SK-N-SH treated with all-trans-retinoic acid at 6 μM for 48 hours (cell line): ENCODE data around the gene SLC44A3.
A peak's percentile ranks its signal among the peaks of the same experiment; 100 is the strongest.

Experiments used
- ATAC-seq: fragments of 200-7000 bp; cut with Tn5 transposase; 3 replicates; pipeline ENCODE4 v1.9.1; 2020; ENCODE audit warnings: mild to moderate bottlenecking, moderate library complexity
- ARNTL ChIP-seq: fragments of 450-650 bp; formaldehyde crosslinking; IDR thresholded peaks from 2 replicates; pipeline ENCODE4 v1.5.0; 2020; ENCODE audit warnings: low read depth, mild to moderate bottlenecking, moderate library complexity, borderline replicate concordance
- BACH2 ChIP-seq: fragments of 250-450 bp; sonication (Bioruptor Pico); IDR thresholded peaks from 2 replicates; pipeline ENCODE4 v1.9.0; 2021; ENCODE audit warnings: mild to moderate bottlenecking, borderline replicate concordance
- ESRRG ChIP-seq: fragments of 250-450 bp; sonication (Bioruptor Pico); IDR thresholded peaks from 2 replicates; pipeline ENCODE4 v1.6.1; 2021; ENCODE audit warnings: mild to moderate bottlenecking
- GLIS3 ChIP-seq: fragments of 250-450 bp; sonication (Bioruptor Pico); IDR thresholded peaks from 2 replicates; pipeline ENCODE4 v1.5.0; 2020; ENCODE audit warnings: mild to moderate bottlenecking, moderate library complexity
- PPARA ChIP-seq: fragments of 250-450 bp; sonication (Bioruptor Pico); IDR thresholded peaks from 2 replicates; pipeline ENCODE4 v1.5.0; 2020; ENCODE audit warnings: mild to moderate bottlenecking, borderline replicate concordance
- RARB ChIP-seq: fragments of 250-450 bp; sonication (Bioruptor Pico); IDR thresholded peaks from 2 replicates; pipeline ENCODE4 v1.8.0; 2021; ENCODE audit warnings: mild to moderate bottlenecking, moderate library complexity
- SNAI2 ChIP-seq: fragments of 250-450 bp; sonication (Bioruptor Pico); IDR thresholded peaks from 2 replicates; pipeline ENCODE4 v1.5.0; 2020; ENCODE audit warnings: mild to moderate bottlenecking, moderate library complexity
- TCF4 ChIP-seq: fragments of 250-450 bp; sonication (Bioruptor Pico); IDR thresholded peaks from 2 replicates; pipeline ENCODE4 v1.8.0; 2021; ENCODE audit warnings: mild to moderate bottlenecking, moderate library complexity, borderline replicate concordance
- TOX ChIP-seq: fragments of 250-450 bp; sonication (Bioruptor Pico); IDR thresholded peaks from 2 replicates; pipeline ENCODE4 v1.8.0; 2021; ENCODE audit warnings: mild to moderate bottlenecking, moderate library complexity, borderline replicate concordance
- ZC3H10 ChIP-seq: fragments of 250-450 bp; sonication (Bioruptor Pico); IDR thresholded peaks from 2 replicates; pipeline ENCODE4 v1.5.1; 2021; ENCODE audit warnings: mild to moderate bottlenecking, moderate library complexity
- ZNF565 ChIP-seq: fragments of 450-650 bp; formaldehyde crosslinking; conservative IDR thresholded peaks from 2 replicates; pipeline ENCODE4 v1.5.0; 2020; ENCODE audit warnings: low read depth, mild to moderate bottlenecking, moderate library complexity
- ZNF70 ChIP-seq: fragments of 450-650 bp; formaldehyde crosslinking; IDR thresholded peaks from 2 replicates; pipeline ENCODE4 v1.5.0; 2020; ENCODE audit warnings: mild to moderate bottlenecking, moderate library complexity
- ZNF8 ChIP-seq: fragments of 450-650 bp; formaldehyde crosslinking; IDR thresholded peaks from 2 replicates; pipeline ENCODE4 v1.5.0; 2020; ENCODE audit warnings: mild to moderate bottlenecking, moderate library complexity
- TF ChIP-seq, protein P1 (sequence below): fragments of 250-450 bp; sonication (Bioruptor Pico); IDR thresholded peaks from 2 replicates; pipeline ENCODE4 v1.8.0; 2021; ENCODE audit warnings: low read depth, mild to moderate bottlenecking, moderate library complexity, borderline replicate concordance
- TF ChIP-seq, protein P2 (sequence below): fragments of 250-450 bp; sonication (Bioruptor Pico); IDR thresholded peaks from 2 replicates; pipeline ENCODE4 v1.5.0; 2020; ENCODE audit warnings: mild to moderate bottlenecking, moderate library complexity
- TF ChIP-seq, protein P3 (sequence below): fragments of 250-450 bp; sonication (Bioruptor Pico); IDR thresholded peaks from 2 replicates; pipeline ENCODE4 v1.5.1; 2020; ENCODE audit warnings: low read depth, mild to moderate bottlenecking, moderate library complexity
- TF ChIP-seq, protein P4 (sequence below): fragments of 250-450 bp; sonication (Bioruptor Pico); IDR thresholded peaks from 2 replicates; pipeline ENCODE4 v1.8.0; 2020; ENCODE audit warnings: mild to moderate bottlenecking, moderate library complexity, borderline replicate concordance

SLC44A3 gene

DNA sequence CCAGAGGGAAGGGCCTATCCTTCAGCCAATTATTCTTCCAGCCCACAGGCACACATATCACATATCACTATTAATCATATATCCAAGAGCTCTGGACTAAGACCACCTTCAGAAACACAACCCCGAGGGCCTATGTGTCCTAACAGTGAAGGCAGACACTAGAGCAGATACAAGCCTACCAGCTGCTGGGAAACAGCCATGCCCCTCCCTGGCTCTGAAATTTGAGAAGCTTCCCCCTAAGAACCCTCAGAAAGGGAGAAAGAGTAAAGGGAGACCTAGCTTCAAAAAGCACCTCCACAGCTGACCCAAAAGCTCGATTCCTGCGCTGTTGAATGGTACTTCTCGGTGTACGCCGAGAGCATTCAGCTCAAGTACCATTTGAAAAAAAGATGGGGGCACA is 89.3 kb downstream of the SLC44A3 start:
- ATAC-seq = no peak
- TF ChIP-seq, protein P1, sequence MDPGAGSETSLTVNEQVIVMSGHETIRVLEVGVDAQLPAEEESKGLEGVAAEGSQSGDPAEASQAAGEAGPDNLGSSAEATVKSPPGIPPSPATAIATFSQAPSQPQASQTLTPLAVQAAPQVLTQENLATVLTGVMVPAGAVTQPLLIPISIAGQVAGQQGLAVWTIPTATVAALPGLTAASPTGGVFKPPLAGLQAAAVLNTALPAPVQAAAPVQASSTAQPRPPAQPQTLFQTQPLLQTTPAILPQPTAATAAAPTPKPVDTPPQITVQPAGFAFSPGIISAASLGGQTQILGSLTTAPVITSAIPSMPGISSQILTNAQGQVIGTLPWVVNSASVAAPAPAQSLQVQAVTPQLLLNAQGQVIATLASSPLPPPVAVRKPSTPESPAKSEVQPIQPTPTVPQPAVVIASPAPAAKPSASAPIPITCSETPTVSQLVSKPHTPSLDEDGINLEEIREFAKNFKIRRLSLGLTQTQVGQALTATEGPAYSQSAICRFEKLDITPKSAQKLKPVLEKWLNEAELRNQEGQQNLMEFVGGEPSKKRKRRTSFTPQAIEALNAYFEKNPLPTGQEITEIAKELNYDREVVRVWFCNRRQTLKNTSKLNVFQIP (CRISPR knock-in tag) = no peak
- TF ChIP-seq, protein P2, sequence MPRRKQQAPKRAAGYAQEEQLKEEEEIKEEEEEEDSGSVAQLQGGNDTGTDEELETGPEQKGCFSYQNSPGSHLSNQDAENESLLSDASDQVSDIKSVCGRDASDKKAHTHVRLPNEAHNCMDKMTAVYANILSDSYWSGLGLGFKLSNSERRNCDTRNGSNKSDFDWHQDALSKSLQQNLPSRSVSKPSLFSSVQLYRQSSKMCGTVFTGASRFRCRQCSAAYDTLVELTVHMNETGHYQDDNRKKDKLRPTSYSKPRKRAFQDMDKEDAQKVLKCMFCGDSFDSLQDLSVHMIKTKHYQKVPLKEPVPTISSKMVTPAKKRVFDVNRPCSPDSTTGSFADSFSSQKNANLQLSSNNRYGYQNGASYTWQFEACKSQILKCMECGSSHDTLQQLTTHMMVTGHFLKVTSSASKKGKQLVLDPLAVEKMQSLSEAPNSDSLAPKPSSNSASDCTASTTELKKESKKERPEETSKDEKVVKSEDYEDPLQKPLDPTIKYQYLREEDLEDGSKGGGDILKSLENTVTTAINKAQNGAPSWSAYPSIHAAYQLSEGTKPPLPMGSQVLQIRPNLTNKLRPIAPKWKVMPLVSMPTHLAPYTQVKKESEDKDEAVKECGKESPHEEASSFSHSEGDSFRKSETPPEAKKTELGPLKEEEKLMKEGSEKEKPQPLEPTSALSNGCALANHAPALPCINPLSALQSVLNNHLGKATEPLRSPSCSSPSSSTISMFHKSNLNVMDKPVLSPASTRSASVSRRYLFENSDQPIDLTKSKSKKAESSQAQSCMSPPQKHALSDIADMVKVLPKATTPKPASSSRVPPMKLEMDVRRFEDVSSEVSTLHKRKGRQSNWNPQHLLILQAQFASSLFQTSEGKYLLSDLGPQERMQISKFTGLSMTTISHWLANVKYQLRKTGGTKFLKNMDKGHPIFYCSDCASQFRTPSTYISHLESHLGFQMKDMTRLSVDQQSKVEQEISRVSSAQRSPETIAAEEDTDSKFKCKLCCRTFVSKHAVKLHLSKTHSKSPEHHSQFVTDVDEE (CRISPR knock-in tag) = no peak
- no peak for TF ChIP-seq ESRRG
- TF ChIP-seq, all 23 proteins: peak for 0

DNA sequence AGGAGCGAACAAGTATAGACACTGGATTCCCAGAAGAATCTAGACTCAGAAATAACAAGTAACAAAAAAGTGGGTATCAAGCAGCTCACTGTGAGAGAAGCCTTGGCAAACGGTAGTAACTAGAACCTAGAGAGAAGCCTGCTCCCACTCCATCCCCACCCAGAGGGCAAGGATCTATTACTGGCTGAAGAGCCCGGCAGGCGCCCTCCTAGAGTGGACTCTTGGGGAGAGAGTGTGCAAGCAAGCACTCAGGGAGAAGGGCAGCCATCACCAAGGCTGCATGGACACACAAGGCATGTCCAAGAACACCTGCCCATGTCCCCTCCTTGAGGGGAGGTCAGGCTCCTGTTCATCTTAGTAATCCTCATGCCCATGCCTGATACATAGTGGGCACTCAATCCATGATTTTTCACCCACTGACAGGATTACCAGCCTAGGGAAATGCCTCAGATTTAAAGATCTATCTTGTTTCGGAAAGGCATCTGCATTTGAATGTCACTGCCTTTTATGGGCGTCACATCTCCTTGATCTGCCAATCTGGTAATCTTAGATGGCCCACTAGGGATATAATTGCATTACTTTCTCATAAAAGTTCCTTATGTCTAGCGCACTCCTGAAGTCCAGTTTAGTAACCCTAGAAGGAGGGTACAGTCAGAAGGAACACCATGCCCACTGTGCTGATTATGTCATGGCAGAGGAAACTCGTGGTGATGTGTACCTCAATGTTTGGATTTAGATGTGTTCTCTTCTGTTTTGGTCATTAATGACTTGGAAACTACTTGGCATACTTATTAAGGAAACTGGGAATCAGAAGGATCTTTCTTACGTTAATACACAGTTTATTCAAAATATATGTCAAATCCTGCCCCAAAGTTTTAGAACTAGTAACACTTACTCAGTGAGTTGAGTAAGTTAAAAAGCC is 92.4 kb downstream of the SLC44A3 start:
- ATAC-seq = peak; percentile 38; the same call in 2 of the 3 replicates
- TF ChIP-seq, protein P3, sequence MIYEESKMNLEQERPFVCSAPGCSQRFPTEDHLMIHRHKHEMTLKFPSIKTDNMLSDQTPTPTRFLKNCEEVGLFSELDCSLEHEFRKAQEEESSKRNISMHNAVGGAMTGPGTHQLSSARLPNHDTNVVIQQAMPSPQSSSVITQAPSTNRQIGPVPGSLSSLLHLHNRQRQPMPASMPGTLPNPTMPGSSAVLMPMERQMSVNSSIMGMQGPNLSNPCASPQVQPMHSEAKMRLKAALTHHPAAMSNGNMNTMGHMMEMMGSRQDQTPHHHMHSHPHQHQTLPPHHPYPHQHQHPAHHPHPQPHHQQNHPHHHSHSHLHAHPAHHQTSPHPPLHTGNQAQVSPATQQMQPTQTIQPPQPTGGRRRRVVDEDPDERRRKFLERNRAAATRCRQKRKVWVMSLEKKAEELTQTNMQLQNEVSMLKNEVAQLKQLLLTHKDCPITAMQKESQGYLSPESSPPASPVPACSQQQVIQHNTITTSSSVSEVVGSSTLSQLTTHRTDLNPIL = no peak
- no peak for TF ChIP-seq ZNF8 (CRISPR knock-in tag)
- TF ChIP-seq ZNF565 (CRISPR knock-in tag) = no peak
- TF ChIP-seq ZC3H10 = no peak
- TF ChIP-seq RARB (CRISPR knock-in tag) = no peak

DNA sequence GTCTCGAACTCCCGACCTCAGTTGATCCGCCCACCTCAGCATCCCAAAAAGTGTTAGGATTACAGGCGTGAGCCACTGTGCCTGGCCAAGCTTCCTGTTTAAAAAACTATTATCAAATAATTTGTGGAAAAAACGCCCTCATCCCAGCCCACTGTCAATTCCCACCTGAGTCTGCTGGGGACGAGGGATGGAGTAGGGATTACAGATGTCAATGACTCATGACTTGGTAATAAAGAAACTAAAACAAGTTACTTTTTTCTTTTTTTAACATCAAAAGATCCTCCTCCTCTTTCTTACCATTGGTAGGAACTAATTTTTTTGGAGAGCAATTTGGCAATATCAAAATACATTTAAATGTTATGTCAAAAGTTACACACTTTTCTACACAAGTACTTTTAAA is 97.1 kb downstream of the SLC44A3 start:
- TF ChIP-seq PPARA (CRISPR knock-in tag) (no peak), ZNF565 (CRISPR knock-in tag) (no peak), ESRRG (no peak), ZNF70 (no peak), GLIS3 (CRISPR knock-in tag) (no peak), SNAI2 (no peak), TCF4 (no peak), BACH2 (CRISPR knock-in tag) (no peak), TOX (no peak), ARNTL (CRISPR knock-in tag) (no peak)
- TF ChIP-seq, protein P4, sequence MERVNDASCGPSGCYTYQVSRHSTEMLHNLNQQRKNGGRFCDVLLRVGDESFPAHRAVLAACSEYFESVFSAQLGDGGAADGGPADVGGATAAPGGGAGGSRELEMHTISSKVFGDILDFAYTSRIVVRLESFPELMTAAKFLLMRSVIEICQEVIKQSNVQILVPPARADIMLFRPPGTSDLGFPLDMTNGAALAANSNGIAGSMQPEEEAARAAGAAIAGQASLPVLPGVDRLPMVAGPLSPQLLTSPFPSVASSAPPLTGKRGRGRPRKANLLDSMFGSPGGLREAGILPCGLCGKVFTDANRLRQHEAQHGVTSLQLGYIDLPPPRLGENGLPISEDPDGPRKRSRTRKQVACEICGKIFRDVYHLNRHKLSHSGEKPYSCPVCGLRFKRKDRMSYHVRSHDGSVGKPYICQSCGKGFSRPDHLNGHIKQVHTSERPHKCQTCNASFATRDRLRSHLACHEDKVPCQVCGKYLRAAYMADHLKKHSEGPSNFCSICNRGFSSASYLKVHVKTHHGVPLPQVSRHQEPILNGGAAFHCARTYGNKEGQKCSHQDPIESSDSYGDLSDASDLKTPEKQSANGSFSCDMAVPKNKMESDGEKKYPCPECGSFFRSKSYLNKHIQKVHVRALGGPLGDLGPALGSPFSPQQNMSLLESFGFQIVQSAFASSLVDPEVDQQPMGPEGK (CRISPR knock-in tag) = no peak
- TF ChIP-seq, protein P2 (CRISPR knock-in tag) = no peak
- TF ChIP-seq, protein P1 (CRISPR knock-in tag) = no peak
- ATAC-seq = no peak
